ENCODE data around the gene ENG. TPM values are rescaled to one million over a fixed set of nuclear protein-coding genes. Genes with fewer than 3 reads are reported as not detected.
A peak's percentile ranks its signal among the peaks of the same experiment; 100 is the strongest.
"Not testable (repeated sequence)": the region's sequence is repeated elsewhere in the genome, so short reads cannot be mapped to it uniquely, and the experiment has no call there.

ENG gene
- 91.4 TPM for polyA plus RNA-seq (2013, experiment 1 of 2; ENCODE audit: insufficient read length)
- 85.3 TPM for polyA plus RNA-seq (2013, experiment 2 of 2; ENCODE audit: insufficient read length)

DNA sequence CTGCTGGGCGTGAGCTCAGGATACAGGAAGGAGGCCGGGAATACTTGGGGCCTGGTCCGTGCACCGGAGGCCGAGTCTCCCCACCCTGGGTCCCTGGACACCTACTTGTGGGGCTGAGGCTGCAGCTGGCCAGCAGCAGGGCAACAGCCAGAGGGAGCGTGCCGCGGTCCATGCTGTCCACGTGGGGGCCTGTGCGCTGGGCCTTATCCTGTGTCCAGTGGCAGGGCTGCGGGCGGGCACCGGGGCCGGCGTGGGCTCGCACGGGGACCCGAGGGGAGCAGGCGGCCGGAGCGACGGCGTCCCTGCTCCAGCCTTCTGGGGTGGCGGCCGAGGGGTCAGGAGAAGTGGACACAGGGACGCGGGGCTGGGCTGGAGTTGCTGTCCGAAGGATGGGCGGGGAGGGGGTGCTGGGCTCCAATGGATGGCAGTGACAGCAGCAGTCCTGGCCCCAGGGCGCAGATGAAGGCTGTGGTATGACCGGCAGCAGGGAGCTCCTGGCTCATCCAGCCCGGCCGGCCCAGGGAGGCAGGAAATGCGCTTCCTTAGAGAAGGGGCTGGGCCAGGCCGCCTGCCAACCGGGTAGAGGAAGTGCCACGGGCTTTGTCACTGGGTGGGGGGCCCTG, at the start of gene ENG:
ENG (minus strand) TSS at position 475 of the 623 bp plus-strand sequence; CDS start at position 172, 303 bp downstream.
- DNase-seq: peak; percentile 78

DNA sequence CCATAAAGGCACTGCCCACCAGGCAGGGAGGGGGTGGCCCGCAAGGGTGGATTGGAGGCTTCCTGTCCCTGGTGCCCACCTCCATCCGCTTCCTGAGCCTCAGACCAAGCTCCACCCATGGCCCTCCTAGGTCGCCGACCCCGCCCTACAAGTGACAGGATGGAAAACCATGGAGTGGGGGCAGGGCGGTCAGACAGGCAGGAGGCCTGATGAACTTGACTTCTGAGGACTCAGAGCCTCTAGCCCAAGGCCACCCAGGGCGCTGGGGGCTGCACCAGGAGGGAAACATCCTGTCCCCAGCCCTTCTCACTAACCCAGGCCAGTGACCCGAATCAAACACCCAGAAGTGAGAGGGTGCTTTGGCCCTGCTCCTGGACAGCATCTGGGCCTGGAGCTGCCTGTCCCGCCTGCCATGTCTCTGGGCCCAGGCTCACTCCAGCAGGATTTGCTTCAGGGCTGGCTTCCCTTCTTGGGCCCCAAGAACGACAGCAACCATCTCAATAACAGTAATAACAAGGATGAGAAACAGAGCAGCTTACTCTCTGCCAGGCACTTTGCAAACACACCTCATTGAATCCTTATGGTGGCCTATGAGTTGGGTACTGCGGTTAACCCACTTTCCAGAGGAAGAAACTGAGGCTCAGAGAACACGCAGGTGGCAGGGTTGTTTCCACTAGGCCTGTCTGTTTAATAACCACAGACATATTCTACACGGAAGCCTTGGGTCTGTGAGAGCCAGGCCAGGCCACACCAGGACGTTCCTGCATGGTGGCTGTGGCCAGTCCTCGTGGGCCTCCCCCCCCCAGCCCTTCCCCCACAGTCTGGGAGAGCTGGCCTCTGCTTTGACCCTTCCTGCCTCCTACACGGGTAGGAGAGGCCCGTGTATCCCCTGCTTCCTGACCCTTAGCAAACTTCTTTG, 49.4 kb upstream of the ENG start:
- peak; percentile 49 for DNase-seq

- DNase-seq: peak; percentile 80
Observed at GRCh38 chr9:127899128-127899943, 44.9 kb upstream of the ENG start, which contains the start of gene ST6GALNAC6. ST6GALNAC6 (minus strand) TSS chr9:127899603; CDS start chr9:127897981, 1,622 bp downstream.

DNA sequence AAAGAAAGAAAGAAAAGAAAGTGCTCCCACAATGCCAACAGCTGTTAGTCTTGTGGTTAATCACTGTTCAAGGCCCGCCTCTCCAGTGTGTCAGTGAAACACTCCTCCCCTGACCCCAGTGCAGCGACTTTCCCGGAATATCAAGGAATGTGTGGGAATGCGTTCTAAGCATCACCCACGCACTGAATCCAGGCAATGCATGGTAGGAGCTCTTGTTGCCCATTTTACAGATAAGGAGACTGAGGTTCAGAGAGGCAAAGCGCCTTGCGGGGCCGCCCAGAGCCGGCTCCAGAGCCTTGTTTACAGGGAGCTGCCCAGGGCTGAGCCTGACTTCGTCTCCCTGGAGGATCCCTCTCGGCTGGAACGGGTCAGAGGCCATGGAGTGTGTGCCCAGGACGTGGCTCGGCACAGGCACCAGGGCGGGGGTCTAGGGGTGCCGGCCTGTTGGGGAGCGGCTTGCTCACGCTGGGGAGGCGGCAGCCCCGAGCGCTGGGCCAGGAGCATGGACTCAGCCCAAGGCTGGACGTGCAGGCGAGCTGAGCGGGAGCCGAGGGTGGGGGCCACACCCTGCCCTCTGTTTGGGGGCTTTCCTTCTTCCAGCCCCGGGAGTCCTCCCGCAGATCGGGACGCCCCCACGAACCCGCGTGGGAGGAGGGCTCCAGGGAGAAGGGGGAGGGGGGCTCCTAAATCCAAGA, 44.1 kb upstream of the ENG start:
- peak; percentile 87 for DNase-seq

GRCh38 chr9:127897193-127897692, 42.8 kb upstream of the ENG start:
- DNase-seq: peak; percentile 75

GRCh38 chr9:127896395-127897192, 42.1 kb upstream of the ENG start:
- DNase-seq: no peak

DNA sequence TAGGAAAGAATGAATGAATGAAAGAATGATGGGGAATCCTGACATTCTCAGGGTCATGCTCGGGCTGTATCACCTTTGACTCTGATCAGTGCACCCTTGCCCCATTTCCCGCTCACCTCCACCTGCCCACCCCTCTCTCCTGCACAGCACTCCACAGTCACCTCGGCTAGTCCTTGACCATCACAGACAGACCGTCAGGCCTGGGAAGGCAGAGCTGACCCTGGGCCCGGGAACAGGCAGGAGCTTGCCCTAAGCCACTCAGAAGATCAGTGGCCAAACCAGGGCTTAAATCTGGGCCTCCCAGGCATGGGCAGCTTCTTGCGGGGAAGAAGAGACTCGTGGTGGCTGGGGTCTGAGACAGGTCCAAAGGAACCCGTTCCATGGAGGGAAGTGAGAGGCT, 41.4 kb upstream of the ENG start:
- DNase-seq: no peak

- no peak for DNase-seq
Observed at GRCh38 chr9:127893392-127893791, 38.9 kb upstream of the ENG start.

DNA sequence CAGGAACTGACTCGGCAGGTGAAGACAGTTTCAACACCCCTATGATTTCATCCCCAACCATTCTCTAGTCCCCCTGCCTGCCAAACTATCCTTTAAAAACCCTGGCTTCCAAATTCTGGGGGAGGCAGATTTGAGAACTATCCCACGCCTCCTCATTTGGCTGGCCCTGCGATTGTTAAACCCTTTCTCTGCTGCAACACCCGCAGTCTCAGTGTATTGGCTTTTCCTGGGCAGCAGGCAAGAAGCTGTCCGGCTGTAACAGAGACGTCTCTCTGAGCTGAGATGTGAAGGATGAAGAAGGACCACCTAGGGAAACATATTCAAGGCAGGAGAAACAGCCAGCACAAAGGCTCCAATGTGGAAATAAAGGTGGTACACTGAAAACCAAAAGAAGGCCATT, 38.4 kb upstream of the ENG start:
- no peak for DNase-seq

DNA sequence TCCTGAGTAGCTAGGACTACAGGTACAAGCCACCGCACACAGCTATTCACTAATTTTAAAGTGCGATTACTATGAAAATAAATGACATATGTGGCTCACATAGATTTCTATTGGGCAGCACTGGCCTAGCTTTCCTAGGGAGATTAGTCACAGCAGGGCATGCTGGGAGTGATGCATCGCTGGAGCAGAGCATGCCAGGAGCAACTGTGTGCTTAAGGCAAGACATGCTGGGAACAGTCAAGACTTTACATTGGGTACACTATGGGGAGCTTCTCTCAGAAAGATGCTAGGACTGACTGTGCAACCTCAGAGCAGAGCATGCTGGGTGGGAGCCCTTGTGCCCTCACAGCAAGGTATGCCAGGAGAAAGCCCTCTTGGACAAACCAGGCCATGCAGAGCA, 35.6 kb upstream of the ENG start:
- DNase-seq: no peak

- no peak for DNase-seq
Observed at GRCh38 chr9:127887792-127888191, 33.3 kb upstream of the ENG start.

DNA sequence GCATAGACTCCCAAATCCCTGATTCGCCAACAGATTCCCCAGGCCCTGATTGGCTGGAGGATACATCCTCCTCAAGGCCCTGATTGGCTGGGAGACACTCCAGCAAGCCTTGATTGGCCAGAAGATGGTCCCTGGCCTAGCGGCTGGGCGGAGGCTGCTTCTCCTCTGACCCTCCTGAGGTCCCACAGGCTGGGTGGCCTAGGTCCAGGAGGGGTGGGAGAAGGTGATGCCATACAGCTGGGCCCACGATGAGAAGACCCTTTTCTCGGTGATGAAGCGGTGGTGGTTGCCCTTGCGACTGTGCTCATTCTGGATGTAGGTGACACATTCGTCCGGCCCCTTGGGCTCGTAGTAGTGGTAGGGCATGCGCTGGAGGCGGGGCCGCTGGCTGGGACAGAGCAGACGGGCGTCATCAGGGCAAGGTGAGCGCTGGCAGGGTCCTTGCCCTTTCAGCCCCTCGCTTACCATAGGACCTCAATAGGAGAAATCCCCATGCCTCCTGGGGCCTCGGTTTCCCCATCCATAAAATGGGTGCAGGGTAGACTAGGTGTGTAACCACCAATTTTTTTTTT, 32.0 kb upstream of the ENG start:
- DNase-seq: no peak

- DNase-seq: no peak
Observed at GRCh38 chr9:127885508-127886281, 31.2 kb upstream of the ENG start.

DNA sequence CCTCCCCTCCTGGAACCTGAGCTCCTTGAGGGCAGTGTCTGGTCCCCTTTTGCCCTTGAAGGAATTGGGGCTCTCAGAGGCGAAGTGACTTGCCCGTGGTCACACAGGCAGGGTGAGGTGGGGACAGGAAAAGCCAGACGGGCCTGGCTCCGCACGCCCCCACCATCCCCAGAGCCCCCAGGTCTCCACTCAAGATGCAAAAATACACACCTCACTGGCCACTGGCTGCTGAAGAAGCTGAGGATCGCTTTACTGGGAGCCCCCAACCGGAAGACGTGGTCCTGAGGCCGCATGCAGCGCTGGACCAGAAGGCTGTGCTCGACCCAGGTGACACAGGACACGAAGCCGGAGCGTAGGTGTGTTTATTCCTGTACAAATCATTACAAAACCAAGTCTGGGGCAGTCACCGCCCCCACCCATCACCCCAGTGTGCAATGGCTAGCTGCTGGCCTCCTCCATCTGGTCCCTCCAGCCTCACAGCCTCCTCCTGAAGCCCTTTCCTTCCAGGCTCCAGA, 30.6 kb upstream of the ENG start:
- DNase-seq: no peak

DNA sequence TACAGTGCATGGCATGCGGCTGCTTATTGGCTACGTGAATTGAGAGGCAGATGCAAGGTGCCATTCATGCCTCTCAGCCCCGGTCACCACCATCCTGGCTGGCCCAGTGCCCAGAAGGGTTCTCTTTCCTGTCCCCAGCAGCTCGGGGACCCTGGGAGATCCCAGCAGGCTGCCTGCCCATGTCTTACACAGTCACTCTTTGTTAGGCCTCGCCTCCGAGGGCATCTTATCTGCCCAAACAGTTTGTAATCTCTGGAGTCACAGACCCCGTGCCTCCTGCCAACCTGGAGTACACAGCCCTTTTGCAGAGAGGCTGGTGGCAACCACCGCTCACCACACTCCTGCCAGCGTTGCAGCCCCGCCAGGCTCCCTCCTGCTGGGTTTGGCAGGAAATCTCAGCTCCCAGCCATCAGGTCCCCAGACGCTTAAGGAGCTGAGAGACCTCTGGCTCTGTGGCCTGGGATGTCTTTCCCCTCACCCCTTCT, 30.0 kb upstream of the ENG start:
- peak; percentile 50 for DNase-seq

DNA sequence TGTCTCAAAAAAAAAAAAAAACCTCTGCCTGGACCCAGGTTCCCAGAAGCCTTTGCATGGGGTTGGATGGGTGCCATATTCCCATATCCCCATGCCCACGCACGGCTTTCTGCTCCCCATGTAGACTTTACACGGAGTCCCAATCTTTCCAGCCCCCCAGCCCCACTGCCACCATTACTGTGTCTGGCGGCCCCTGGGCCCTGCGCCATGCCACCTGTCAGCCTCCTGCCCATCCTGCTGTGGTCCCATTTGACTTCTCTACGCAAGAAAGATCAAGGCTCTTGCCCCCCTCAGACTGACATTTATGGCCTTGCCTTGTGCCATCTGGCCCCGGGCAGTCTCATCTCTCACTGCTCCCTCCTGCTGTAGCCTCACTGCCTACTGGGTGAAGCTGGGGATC, 29.5 kb upstream of the ENG start:
- DNase-seq: no peak

DNA sequence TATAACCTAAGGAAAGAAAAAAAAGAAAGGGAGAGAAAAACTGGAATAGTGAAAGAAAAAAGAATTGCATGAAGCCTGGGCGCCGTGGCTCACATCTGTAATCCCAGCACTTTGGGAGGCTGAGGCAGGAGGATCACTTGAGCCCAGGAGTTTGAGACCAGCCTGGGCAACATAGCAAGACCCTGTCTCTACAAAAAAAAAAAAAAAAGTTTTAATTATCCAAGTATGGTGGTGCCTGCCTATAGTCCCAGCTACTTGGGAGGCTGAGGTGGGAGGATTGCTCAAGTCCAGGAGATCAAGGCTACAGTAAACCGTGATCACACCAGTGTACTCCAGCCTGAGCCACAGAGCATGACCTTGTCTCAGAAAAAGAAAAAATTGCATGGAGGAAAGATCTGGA, 27.3 kb upstream of the ENG start:
- DNase-seq: not testable (repeated sequence)

- no peak for DNase-seq
Observed at GRCh38 chr9:127880143-127880542, 25.7 kb upstream of the ENG start.

GRCh38 chr9:127878652-127879390, 24.4 kb upstream of the ENG start:
- no peak for DNase-seq

All from fibroblast of skin of scalp (primary cell).